NB4 (cell line): ENCODE measurements around the gene EPHB1.

Experiments used
- CTCF ChIP-seq: IDR thresholded peaks from one replicate; pipeline ENCODE4 v1.5.1; 2012; ENCODE audit warnings: low read depth, low read length
- MAX ChIP-seq: IDR thresholded peaks from 2 replicates; pipeline ENCODE4 v1.6.1; 2011; ENCODE audit warnings: low read depth, low read length
- MYC ChIP-seq: IDR thresholded peaks from 2 replicates; pipeline ENCODE4 v1.6.1; 2011; ENCODE audit warnings: low read depth, low read length
- POLR2A ChIP-seq: IDR thresholded peaks from 2 replicates; pipeline ENCODE4 v1.6.1; 2011; ENCODE audit warnings: mild to moderate bottlenecking; ENCODE audit not compliant: insufficient read length; ENCODE audit errors: extremely low read depth

GRCh38 chr3:135137296-135137695, 342.2 kb downstream of the EPHB1 start:
- TF ChIP-seq CTCF (no peak), POLR2A (no peak), MAX (no peak), MYC (no peak)
